KG1 (cell line): ENCODE measurements around the gene HEPACAM2.

Experiments used
- DNase-seq: peaks from one replicate; lab custom pipeline; 2025; lab: John Stamatoyannopoulos, UW

The HEPACAM2 gene

DNA sequence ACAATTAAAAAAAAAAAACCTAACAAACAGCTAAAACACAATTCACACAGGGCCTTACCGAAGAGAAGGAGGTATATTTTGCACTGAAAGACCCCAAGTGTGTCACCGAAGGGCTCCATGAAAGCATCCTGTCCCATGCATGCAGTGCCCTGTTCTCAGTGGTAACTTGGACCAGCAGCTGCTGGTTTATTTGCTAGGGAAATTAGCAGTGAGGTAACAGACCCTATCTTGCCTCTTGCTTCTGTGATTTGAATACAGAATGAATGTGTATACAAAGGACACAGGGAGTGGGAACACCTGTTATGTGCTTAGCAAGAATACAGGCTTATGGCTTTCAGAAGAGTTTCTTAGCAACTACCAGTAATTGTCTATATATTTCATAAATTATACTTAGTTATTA, at the start of gene HEPACAM2:
Gene HEPACAM2 (minus strand): TSS at position 160 of the 400 bp plus-strand sequence.
- DNase-seq: no peak

- DNase-seq: no peak
Measured at GRCh38 chr7:93265220-93265619, 39.0 kb upstream of the HEPACAM2 start.

- DNase-seq: no peak
Measured at GRCh38 chr7:93262535-93262934, 36.3 kb upstream of the HEPACAM2 start.

GRCh38 chr7:93258661-93259060, 32.4 kb upstream of the HEPACAM2 start:
- no peak for DNase-seq

GRCh38 chr7:93249491-93250148, 23.4 kb upstream of the HEPACAM2 start:
- no peak for DNase-seq

DNA sequence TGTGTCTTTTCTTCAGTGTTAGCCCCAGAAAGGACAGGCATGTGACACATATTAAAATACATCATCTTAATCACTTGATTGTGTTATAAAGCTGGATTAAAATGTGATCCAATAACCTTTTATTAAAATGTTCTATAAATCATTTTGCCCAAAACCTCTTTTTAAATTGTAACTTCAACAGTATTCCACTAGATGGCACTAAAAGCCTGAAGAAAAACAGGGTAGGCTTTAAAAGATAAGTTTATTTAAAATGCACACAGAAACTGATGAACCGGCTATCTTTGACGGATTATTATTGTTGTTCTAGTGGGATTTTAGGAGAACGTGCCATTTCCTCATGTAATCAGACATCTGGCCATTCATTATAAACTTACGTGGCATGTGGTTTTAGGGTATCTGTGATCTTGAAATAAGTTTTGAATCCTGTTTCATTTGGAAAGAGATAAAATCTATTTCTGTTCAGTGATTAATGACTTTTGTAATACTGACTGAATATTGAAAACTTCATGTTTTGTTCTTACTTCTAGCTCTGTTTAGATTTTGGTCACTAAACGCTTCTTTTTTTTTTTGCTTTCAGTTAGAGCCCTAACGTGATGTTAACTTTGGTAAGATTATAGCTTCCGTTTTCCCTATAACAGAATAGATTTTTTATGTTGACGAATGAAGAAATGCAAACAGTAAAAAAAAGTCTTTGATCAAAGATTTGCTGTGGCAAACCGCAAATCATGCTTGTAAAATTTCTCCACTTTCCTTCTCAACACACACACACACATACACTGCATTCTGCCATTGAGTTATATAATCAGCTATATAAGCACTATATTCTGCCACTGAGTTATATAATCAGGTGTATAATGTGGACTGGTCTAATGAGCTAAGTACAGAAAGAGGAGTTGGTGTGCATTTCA, 19.5 kb upstream of the HEPACAM2 start:
- DNase-seq: peak; percentile 20

GRCh38 chr7:93242106-93242505, 15.8 kb upstream of the HEPACAM2 start:
- DNase-seq: no peak

- DNase-seq: no peak
Measured at GRCh38 chr7:93239824-93240223, 13.6 kb upstream of the HEPACAM2 start.

DNA sequence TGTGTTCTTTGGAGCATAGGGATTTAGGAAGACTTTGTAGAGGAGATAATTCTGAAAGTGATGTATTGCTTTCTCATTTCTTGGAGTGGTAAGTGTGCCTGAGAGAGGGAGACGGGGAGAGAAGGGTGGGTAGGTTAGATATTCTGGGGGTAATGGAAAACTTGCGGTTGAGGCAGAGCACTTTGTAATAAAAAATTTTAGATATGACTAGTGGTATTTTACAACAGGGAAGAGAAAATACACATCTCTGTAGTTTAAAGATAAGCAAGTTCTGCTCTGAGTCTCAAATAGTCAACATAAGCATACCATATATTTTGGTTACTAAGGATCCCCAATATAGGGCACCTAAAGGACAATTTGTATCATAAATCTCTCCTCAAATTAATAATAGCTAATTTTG, 12.5 kb upstream of the HEPACAM2 start:
- no peak for DNase-seq

DNA sequence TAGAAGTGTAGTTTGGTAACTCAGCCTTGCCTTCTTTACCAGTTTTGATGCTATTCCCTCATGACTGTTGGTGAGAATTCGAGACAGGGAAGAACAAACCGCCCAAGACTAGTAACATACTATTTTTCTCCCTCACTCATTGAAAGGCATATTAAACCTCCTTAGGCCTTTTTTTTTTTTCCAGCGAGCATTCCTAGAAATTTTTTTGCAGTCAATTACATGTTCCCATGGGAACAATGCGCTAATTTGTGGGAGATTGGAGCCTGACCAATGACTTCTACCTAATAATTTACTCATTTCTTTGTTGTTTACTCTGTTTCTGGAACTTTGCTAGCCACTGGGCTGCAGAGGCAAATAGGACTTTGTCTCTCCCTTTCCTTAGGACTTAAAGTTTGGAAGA, 11.9 kb upstream of the HEPACAM2 start:
- no peak for DNase-seq

DNA sequence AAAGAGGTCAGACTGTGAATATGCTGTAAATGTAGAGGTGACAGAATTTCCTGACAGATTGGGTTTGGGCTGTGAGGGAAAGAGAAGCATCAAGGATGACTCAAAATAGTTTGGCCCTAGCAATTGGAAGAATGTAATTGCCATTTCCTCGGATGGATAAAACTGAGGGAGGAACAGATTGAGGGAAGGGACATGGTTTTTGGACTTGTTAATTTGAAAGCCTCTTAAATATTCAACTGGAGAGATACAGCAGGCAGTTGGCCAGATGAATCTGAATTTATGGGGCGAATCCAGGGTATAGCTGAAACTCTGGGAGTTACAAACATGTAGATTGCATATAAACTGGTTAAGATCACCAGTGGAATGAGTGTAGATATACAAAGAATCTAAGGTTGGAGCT, 9.3 kb upstream of the HEPACAM2 start:
- DNase-seq: no peak

DNA sequence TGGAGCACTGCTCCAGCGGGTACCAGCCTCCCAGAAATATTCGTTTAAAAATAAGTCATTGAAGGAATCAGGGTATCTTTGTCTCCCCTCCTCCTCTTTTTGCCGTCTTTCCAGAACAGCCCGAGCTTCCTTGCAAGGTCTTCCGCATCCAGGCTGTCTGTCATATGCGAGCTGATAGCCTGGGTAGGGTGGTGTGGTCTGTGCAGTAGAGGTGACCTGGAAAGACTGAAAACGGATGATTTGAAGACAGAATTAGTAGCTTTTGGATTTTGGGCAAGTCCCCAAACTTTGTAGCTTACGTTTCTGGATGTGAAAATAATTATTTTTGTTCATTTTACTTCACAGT, 6.4 kb upstream of the HEPACAM2 start:
- no peak for DNase-seq

DNA sequence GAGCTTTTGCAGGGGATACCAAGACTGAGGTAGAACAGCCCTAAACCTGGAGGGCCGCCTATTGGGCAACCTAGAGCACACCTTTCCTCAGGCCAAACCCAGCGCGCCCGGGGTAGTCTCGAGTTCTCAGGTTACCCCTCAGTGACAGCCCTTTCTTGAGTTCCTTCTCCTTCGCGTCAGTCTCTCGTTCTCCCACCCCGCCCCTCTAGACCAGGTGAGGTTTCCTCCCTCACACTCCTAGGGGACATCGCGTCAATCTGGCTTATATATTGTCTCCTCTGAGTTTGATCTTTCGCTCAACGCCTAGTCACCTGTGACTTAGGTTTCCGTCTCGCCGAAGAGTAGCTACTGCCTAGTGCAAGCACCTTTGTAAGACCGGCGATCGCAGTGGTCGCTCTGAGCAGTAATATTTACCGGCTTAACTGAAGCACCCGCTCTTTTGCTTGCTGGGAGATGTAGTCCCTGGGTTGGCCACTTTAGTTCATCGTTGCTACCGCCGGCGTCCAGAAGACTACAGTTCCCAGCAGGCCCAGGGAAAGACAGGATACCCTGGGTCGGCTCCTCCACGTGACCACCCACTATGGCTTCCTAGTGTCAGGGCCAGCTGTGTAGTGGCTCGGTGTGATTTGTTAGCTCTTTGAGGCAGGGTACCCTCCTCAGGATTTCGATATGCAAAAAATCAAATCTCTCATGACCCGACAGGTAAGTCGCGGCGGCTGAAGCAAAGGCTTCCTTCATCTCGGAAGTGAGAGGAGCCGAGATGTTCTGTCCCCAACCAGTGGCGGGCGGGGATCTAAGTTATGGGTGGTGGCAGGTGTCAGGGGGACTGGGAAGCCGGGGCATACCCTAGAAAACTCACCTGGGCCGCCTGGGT, 5.8 kb upstream of the HEPACAM2 start, which contains the start of gene VPS50:
Gene VPS50 (plus strand): TSS at position 568 of the 874 bp plus-strand sequence. CDS start 102 bp downstream, at position 670.
- peak; percentile 83 for DNase-seq

DNA sequence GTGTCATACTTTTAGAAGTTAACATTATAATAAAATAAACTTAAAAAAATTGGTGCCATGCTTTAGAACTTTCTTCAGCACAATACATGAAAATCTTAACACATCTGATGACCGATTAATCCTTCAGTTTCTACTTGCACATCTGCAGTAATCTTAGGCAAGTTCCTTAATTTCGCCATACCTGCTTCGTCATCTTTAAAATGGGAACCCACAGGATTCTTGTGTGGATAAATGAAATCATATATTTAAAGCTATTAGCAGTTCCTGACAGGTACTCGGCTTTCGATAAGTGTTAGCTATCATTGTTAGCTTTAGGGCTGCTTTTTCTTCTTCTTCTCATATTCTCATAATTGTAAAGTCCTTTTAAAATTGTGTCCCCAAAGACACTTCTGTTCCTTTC, 5.0 kb upstream of the HEPACAM2 start:
- DNase-seq: no peak

GRCh38 chr7:93228302-93228701, 2.0 kb upstream of the HEPACAM2 start:
- DNase-seq: peak; percentile 8

- no peak for DNase-seq
Measured at GRCh38 chr7:93219868-93220267, 6.4 kb downstream of the HEPACAM2 start.

DNA sequence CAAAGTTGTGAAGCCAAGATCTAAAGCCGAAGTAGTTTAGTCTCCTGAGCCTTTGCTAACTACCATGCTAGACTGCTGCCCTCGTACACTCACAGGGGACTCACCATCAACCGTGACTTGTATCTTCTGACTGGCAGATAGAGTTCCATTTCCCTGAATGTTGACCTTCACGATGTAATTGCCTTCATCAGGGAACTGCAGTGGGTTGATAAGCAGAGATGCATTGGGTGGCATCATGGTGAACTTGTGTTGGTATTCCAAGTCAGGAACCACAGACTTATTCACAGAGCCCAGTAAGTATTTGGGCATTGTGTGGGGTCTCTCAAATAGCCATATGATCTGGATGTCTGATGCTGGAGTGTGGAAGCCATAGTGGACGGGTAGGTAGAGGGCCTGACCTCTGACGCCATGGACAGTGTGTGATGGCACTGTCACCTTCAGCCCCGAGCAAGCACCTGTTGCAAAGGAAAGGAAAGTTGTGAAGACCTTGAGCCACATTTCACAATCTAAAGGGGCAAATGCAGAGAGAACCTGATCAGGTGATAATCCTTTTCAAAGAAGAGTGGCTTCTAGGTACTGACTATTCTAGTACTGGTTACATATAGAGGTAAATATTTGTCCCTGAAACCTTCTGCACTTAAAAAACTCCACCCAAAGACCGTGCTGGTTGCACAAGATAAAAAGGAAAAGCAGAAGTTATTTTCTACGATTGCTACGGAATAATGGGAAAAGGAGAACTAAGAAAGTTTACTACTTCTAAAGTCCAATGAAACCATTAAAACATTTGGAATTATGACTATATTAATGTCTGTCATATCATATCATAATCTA, 7.1 kb downstream of the HEPACAM2 start:
- no peak for DNase-seq

GRCh38 chr7:93212881-93213280, 13.4 kb downstream of the HEPACAM2 start:
- DNase-seq: no peak

- no peak for DNase-seq
Measured at GRCh38 chr7:93211228-93211818, 14.9 kb downstream of the HEPACAM2 start.

DNA sequence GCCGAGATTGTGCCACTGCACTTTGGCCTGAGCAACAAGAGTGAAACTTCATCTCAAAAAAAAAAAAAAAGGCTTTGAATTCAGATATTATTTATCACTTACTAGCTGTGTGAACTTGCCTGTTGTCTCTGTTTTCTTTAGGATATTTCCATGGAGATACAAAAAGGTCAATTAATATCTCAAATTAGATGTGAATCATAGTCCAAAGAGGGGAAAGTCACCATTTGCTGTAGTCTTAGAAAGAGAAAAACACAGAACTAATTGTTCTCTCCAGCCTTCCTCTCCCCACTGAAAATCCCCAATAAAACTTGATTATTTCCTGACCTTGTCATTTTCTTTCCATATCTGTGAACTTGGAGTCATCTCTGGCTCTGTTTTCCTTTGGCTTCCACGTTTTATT, 21.2 kb downstream of the HEPACAM2 start:
- DNase-seq: no peak

GRCh38 chr7:93203496-93203895, 22.8 kb downstream of the HEPACAM2 start:
- no peak for DNase-seq
